ENCODE results near the gene FAM151B.

FAM151B gene

DNA sequence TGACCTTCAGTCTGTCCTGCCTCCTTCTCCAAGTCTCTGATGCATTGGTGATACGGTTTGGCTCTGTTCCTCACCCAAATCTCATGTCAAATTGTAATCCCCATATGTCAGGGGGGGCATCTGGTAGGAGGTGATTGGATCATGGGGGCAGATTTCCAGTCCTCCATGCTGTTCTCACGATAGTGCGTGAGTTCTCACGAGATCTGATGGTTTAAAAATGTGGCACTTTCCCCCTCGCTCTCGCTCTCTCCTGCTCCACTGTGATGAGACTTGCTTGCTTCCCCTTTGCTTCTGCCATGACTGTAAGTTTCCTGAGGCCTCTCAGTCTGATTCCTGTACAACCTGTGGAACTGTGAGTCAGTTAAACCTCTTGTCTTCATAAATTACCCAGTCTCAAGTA, 96.9 kb downstream of the FAM151B start:
- H3K9ac ChIP-seq (ENCODE audit: low read depth, low read length, poor library complexity, severe bottlenecking), result no peak overlapping the region
- no peaks in the 10 kb centered on the region for H4K20me1 ChIP-seq (ENCODE audit: insufficient read depth, low read length, poor library complexity, severe bottlenecking)
- no peaks in the 10 kb centered on the region for H3K36me3 ChIP-seq (ENCODE audit: insufficient read depth, low read length)
- H3K9me3 ChIP-seq (ENCODE audit: insufficient read depth, low read depth, low read length), result no peaks in the 10 kb centered on the region
- H3K4me3 ChIP-seq (ENCODE audit: low read length, poor library complexity, severe bottlenecking), result no peak overlapping the region
- no peaks in the 10 kb centered on the region for H3K79me2 ChIP-seq (ENCODE audit: insufficient read depth, low read length)
- no peaks in the 10 kb centered on the region for H3K27me3 ChIP-seq (ENCODE audit: insufficient read depth, low read length, poor library complexity, severe bottlenecking)
- no peak for TF ChIP-seq EZH2phosphoT487 (IDR thresholded peaks at IDR 0.05; ENCODE audit: borderline replicate concordance)
- TF ChIP-seq, protein P1, sequence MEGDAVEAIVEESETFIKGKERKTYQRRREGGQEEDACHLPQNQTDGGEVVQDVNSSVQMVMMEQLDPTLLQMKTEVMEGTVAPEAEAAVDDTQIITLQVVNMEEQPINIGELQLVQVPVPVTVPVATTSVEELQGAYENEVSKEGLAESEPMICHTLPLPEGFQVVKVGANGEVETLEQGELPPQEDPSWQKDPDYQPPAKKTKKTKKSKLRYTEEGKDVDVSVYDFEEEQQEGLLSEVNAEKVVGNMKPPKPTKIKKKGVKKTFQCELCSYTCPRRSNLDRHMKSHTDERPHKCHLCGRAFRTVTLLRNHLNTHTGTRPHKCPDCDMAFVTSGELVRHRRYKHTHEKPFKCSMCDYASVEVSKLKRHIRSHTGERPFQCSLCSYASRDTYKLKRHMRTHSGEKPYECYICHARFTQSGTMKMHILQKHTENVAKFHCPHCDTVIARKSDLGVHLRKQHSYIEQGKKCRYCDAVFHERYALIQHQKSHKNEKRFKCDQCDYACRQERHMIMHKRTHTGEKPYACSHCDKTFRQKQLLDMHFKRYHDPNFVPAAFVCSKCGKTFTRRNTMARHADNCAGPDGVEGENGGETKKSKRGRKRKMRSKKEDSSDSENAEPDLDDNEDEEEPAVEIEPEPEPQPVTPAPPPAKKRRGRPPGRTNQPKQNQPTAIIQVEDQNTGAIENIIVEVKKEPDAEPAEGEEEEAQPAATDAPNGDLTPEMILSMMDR (conservative IDR thresholded peaks at IDR 0.05; ENCODE audit: low read length), result no peak
- no peak overlapping the region for H3K4me2 ChIP-seq (ENCODE audit: low read depth, low read length, poor library complexity, severe bottlenecking)
- H3K4me1 ChIP-seq (ENCODE audit: insufficient read depth, low read length, poor library complexity, severe bottlenecking), result no peaks in the 10 kb centered on the region
- H2AFZ ChIP-seq (ENCODE audit: low read length), result no peak overlapping the region
- H3K9me2 ChIP-seq (replicated peaks; ENCODE audit: low read depth, low read length), result no peaks in the 10 kb centered on the region
- H3F3A ChIP-seq (ENCODE audit: low read depth), result no peaks in the 10 kb centered on the region

DNA sequence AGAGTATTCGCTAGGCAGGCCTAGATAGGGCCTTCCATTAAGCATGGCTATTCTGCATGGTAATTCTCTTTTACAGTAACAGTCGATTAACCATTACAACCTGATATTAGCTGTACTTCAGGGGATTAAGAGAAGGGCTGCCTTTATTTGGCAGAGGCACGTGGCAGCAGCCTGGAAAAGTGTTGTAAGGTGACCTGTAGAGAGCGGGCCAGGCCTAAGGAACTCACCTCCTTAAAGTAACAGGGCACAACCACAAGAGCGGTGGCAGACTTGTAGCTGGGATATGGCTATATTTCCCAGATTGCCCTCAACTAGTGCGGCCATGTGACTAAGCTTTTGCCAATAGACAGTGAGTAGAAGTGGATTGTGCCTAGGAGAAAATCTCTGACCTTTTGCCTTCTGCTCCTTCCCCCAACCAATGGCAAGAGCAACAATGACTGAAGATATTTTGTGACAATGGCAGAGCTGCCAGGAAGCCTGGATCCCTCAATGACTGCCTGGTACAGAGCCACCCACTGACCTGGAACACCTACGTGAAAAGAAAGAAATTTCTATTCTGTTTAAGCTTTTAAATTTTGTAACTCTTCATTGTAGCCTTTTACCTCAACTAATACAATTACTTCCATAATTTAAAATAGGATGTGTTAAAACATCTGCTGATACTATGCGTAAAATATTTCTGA, 101.1 kb downstream of the FAM151B start:
- H2AFZ ChIP-seq (ENCODE audit: low read length), result no peak overlapping the region
- no peaks in the 10 kb centered on the region for H4K20me1 ChIP-seq (ENCODE audit: insufficient read depth, low read length, poor library complexity, severe bottlenecking)
- no peak overlapping the region for H3K4me3 ChIP-seq (ENCODE audit: low read length, poor library complexity, severe bottlenecking)
- no peaks in the 10 kb centered on the region for H3F3A ChIP-seq (ENCODE audit: low read depth)
- H3K4me1 ChIP-seq (ENCODE audit: insufficient read depth, low read length, poor library complexity, severe bottlenecking), result no peaks in the 10 kb centered on the region
- H3K4me2 ChIP-seq (ENCODE audit: low read depth, low read length, poor library complexity, severe bottlenecking), result no peak overlapping the region
- no peaks in the 10 kb centered on the region for H3K27me3 ChIP-seq (ENCODE audit: insufficient read depth, low read length, poor library complexity, severe bottlenecking)
- no peaks in the 10 kb centered on the region for H3K9me2 ChIP-seq (replicated peaks; ENCODE audit: low read depth, low read length)
- no peaks in the 10 kb centered on the region for H3K36me3 ChIP-seq (ENCODE audit: insufficient read depth, low read length)
- H3K9me3 ChIP-seq (ENCODE audit: insufficient read depth, low read depth, low read length), result no peaks in the 10 kb centered on the region
- H3K9ac ChIP-seq (ENCODE audit: low read depth, low read length, poor library complexity, severe bottlenecking), result no peak overlapping the region
- no peak for TF ChIP-seq EZH2phosphoT487 (IDR thresholded peaks at IDR 0.05; ENCODE audit: borderline replicate concordance)
- TF ChIP-seq, protein P1 (conservative IDR thresholded peaks at IDR 0.05; ENCODE audit: low read length), result no peak
- H3K79me2 ChIP-seq (ENCODE audit: insufficient read depth, low read length), result no peaks in the 10 kb centered on the region

DNA sequence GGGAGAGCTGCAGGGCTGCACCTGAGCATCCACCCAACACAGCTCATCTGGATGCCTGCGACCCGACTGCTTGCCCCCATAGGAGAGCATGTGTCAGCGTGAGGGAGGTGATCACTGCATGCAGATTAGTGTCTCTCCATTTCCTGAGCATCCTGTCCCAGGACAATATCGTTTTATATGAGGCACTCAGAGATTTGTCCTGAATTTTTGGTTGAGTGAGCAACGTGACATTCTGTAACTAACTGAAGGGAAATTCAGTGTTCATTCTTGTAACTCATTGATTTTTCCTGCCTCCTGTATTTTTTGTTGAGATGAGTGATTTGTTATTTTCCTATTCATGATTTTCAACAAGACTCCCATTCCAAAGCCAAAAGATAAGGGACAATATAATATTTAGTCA, 102.9 kb downstream of the FAM151B start:
- no peak overlapping the region for H3K4me2 ChIP-seq (ENCODE audit: low read depth, low read length, poor library complexity, severe bottlenecking)
- H3K27me3 ChIP-seq (ENCODE audit: insufficient read depth, low read length, poor library complexity, severe bottlenecking), result no peaks in the 10 kb centered on the region
- no peak for TF ChIP-seq EZH2phosphoT487 (IDR thresholded peaks at IDR 0.05; ENCODE audit: borderline replicate concordance)
- TF ChIP-seq, protein P1 (conservative IDR thresholded peaks at IDR 0.05; ENCODE audit: low read length), result no peak
- H3K4me1 ChIP-seq (ENCODE audit: insufficient read depth, low read length, poor library complexity, severe bottlenecking), result no peaks in the 10 kb centered on the region
- H3K36me3 ChIP-seq (ENCODE audit: insufficient read depth, low read length), result no peaks in the 10 kb centered on the region
- H3K79me2 ChIP-seq (ENCODE audit: insufficient read depth, low read length), result no peaks in the 10 kb centered on the region
- no peaks in the 10 kb centered on the region for H3K9me3 ChIP-seq (ENCODE audit: insufficient read depth, low read depth, low read length)
- H3K9ac ChIP-seq (ENCODE audit: low read depth, low read length, poor library complexity, severe bottlenecking), result no peak overlapping the region
- H3F3A ChIP-seq (ENCODE audit: low read depth), result no peaks in the 10 kb centered on the region
- no peaks in the 10 kb centered on the region for H4K20me1 ChIP-seq (ENCODE audit: insufficient read depth, low read length, poor library complexity, severe bottlenecking)
- no peak overlapping the region for H2AFZ ChIP-seq (ENCODE audit: low read length)
- no peaks in the 10 kb centered on the region for H3K9me2 ChIP-seq (replicated peaks; ENCODE audit: low read depth, low read length)
- no peak overlapping the region for H3K4me3 ChIP-seq (ENCODE audit: low read length, poor library complexity, severe bottlenecking)
